GM18907 (cell line): ENCODE measurements around the gene BCAP31.
"Not testable (repeated sequence)": the region's sequence is repeated elsewhere in the genome, so short reads cannot be mapped to it uniquely, and the experiment has no call there.

Experiments used
- ATAC-seq: cut with Tn5 transposase; IDR thresholded peaks from one replicate; pipeline ENCODE4 v1.9.1; 2021; ENCODE audit warnings: mild to moderate bottlenecking, moderate library complexity; ENCODE audit not compliant: unreplicated experiment

BCAP31 gene

GRCh38 chrX:153696986-153697722 is 27.0 kb downstream of the BCAP31 start:
- ATAC-seq = not testable (repeated sequence)

DNA sequence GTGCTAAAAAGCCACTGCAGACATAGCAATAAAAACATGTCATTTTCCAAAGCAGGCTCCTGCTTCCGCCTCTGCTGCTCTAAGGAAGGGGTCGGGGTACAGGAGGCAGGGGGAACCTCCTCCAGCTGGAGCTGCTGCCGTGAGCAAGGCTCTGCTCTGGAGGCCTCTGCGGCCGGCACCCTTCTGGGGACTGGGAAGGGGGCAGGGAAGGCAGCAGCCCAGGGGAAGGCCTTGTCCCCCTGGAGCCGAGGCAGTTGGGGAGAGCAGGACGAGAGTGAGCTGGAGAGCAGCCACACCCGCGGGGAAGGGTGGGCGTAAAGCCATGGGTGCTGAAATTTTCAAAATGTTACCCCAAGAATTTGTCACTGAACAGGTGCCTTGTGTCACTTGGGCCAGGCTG is 27.6 kb downstream of the BCAP31 start:
- not testable (repeated sequence) for ATAC-seq

DNA sequence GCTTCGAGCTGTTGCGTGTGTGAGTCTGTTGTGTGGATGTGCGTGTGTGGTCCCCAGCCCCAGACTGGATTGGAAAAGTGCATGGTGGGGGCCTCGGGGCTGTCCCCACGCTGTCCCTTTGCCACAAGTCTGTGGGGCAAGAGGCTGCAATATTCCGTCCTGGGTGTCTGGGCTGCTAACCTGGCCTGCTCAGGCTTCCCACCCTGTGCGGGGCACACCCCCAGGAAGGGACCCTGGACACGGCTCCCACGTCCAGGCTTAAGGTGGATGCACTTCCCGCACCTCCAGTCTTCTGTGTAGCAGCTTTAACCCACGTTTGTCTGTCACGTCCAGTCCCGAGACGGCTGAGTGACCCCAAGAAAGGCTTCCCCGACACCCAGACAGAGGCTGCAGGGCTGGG is 28.1 kb downstream of the BCAP31 start:
- no peak for ATAC-seq

GRCh38 chrX:153694687-153695270 is 29.4 kb downstream of the BCAP31 start:
- ATAC-seq = no peak

GRCh38 chrX:153694256-153694655 is 29.9 kb downstream of the BCAP31 start:
- ATAC-seq = not testable (repeated sequence)

- no peak for ATAC-seq
Measured at GRCh38 chrX:153693216-153694086, 30.7 kb downstream of the BCAP31 start.

- no peak for ATAC-seq
Measured at GRCh38 chrX:153692611-153693156, 31.5 kb downstream of the BCAP31 start.

- ATAC-seq = no peak
Measured at GRCh38 chrX:153692003-153692402, 32.2 kb downstream of the BCAP31 start.

GRCh38 chrX:153691032-153691827 is 33.0 kb downstream of the BCAP31 start:
- not testable (repeated sequence) for ATAC-seq

GRCh38 chrX:153690466-153690865 is 33.7 kb downstream of the BCAP31 start:
- ATAC-seq = no peak

DNA sequence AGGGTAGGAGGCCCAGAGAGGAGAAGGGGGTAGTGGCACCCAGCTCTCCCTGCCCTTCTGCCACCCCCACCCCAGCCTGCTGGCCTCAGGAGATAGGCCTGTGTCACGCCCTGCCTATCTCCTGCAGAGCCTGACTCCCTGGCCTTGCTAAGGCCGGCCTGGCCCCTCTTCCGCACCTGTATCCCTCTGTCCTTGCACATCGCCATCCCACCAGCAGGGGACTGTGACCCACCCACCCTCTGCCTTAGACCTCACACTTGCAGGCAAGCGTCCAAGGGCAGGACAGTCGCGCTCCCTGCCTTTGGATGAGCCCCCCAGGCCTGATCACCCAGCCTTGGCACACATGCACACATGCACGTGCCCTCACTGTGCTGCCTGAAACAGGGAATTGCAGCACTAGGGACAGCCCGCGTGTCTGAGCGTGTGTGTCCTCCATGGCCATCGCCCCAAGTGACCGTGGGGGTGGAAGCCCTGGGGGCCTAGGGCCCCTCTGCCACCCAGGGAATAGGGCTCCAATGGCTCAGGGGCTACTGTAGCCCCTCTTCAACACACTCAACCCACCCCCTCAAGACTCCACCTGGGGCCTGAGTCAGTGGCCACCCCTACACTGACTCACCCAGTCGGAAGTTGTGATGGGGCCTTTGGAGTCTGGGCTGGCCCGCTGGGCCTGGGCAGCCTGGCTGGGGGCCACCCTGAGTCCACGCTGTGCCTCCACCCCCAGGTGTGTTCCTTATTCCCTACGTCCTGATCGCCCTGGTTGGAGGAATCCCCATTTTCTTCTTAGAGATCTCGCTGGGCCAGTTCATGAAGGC is 34.3 kb downstream of the BCAP31 start:
- no peak for ATAC-seq

DNA sequence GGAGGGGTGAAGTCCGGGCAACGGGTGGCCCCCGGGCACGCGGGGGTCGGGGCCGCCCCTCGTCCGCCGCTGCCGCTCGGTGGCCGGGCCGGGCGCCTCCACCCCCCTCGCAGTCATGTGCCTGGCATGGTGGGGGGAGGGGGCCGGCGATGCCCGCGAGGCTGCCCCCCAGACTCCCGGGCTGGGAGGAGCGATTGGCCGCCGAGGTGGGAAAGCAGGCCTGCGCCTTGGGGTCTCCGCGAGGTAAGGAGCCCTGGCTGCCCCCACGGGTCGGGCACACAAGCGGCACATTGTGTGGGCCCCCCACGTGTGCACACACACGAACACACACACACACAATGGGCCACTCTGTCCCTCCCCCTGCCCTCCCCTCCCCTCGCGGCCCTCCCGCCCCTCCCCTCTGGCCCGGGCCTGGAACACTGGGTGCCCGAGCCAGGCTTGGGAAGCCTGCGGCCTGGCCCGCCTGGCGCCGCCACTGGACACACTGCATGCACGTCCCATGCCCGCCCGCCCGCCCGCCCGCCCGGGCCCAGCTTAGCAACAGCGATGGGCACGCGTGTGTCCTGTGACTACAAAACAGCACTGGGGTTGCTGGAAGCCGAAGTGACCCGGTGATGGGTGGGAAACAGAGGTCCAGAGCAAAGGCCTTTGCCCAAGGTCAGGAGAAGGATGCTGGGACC is 35.1 kb downstream of the BCAP31 start:
- no peak for ATAC-seq

GRCh38 chrX:153688506-153688905 is 35.7 kb downstream of the BCAP31 start:
- ATAC-seq = no peak

DNA sequence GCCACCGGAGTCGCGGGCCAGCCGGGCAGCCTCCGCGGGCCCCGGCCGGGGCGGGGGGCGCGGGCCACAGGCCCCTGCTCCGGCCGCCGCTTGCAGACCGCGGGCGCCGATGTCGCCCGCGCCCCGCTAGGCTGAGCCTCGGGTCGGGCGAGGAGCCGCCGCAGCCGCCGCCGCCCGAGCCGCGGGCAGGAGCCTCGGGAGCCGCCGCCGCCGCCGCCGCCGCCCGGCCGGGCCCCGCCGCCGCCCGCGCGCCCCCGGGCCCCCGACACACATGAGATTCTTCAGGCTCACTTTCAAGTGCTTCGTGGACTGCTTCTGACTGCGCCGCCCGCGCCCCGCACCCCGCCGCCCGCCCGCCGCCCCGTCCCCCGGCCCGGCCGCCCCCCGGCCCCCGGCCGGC is 36.1 kb downstream of the BCAP31 start:
- ATAC-seq = no peak

DNA sequence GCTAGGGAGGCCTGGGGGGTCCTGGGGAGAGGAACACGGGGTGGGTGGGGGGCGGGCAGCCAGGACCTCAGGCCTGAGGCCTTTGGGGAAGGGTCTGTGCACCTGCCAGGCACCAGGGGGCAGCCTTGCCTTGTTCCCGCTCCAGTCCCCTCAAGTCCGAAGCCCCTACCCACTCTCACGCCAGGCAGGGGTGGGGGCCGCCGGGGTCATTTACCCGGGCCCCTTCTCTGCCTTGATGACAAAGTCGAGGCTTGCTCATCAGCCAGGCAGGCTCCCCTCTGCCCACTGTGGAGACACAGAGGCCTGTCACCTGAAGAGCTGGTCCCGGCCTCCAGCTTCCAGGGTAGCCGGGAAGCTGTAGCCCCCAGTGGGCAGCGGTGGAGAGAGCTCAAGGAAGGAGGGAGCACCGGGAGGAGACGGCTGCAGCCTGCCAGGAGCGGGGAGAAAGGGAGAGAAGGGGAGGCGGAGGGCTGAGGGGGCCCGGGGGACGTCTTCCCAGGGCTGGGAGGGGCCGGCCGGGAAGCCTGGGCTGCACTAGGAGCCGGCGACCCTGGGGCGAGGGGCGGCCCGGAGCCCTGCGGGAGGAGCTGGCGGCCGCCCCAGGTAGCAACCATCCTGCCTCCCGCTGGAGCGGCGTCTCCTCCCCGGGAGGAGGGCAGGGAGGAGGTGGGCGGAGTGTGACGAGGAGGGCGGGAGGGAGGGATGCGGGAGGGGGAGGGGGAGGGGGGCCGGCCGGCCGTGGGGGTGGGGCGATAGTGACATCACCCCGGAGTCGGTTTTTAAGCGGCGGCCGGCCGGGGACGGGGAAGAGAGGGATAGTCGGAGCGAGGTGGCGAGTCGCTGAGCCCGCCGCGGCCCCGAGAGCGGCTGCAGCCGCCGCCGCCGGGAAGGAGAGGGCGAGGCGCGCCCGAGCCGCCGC is 36.8 kb downstream of the BCAP31 start, which contains the start of gene SLC6A8:
Gene SLC6A8, plus strand, starts transcription at position 806 of the 919 bp plus-strand sequence. CDS start 649 bp downstream, outside the sequence.
- no peak for ATAC-seq

GRCh38 chrX:153686711-153687110 is 37.5 kb downstream of the BCAP31 start:
- no peak for ATAC-seq

- ATAC-seq = no peak
Measured at GRCh38 chrX:153685751-153686696, 38.2 kb downstream of the BCAP31 start.
